OCI-LY1 (cell line): ENCODE data around the gene GALNT9.

ENCODE experiments used
- CTCF ChIP-seq: fragments of 200-600 bp; sonication (generic), shearing (Covaris generic); IDR thresholded peaks from 2 replicates; pipeline ENCODE4 v1.5.1; 2017; ENCODE audit warnings: mild to moderate bottlenecking, antibody characterized with exemption, low read length, moderate library complexity, mixed read lengths
- EZH2 ChIP-seq: fragments of 200-600 bp; sonication (generic), shearing (Covaris generic); IDR thresholded peaks from 2 replicates; pipeline ENCODE4 v1.8.0; 2017; ENCODE audit warnings: borderline replicate concordance, mixed run types, mild to moderate bottlenecking, antibody characterized with exemption, low read length, moderate library complexity, mixed read lengths

- TF ChIP-seq CTCF: no peak
- TF ChIP-seq EZH2: no peak
These were observed 94.1 kb downstream of the GALNT9 start for GRCh38 chr12:132235116-132235820.
